ENCODE measurements around the gene FBXL20.
A peak's percentile ranks its signal among the peaks of the same experiment; 100 is the strongest.
"Not testable (repeated sequence)": the region's sequence is repeated elsewhere in the genome, so short reads cannot be mapped to it uniquely, and the experiment has no call there.

Gene FBXL20, protein sequence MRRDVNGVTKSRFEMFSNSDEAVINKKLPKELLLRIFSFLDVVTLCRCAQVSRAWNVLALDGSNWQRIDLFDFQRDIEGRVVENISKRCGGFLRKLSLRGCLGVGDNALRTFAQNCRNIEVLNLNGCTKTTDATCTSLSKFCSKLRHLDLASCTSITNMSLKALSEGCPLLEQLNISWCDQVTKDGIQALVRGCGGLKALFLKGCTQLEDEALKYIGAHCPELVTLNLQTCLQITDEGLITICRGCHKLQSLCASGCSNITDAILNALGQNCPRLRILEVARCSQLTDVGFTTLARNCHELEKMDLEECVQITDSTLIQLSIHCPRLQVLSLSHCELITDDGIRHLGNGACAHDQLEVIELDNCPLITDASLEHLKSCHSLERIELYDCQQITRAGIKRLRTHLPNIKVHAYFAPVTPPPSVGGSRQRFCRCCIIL

DNA sequence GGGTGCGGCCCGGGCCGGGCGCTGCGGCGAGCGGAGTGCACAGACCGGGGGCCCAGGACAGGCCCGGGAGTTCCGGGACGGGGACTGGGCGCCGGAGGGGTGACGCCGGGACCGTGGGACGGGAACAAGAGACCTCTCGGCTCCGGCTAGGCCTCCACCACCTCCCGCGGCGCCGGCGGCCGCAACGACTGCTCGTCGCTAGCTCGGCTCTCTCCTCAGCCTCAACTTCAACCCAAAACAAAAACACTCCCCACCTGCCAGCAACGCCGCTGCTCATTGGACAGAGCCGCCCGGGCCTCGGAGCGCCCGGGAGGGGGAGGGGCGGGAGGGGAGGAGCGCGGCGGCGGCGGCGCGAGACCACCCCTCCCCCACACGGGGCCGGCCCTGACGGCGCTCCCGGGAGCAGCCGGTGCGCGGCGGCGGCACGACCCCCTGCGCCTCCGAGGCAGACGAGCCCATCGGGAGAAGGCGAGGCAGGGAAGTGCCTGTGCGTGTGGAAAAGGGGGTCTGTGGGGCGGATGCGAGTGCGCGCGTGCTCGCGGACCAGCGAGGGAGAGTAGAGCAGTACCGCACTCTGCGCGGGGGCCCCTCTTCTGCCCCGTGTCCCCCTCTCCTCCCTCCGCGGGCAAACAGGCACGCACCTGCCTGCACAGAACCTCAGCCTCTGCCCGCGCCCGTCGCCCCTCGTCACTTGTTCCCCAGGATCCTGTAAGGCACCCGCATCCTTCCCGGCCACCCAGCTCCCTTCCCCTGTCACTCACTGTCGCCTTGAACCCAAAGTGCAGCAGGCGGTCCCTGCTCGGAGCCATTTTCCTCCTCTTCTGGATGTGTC, at the start of gene FBXL20:
TSS of gene FBXL20 (minus strand) at position 215 of the 832 bp plus-strand sequence. CDS start 224 bp downstream, outside the sequence.
- DNase-seq, result peak; percentile 90

DNA sequence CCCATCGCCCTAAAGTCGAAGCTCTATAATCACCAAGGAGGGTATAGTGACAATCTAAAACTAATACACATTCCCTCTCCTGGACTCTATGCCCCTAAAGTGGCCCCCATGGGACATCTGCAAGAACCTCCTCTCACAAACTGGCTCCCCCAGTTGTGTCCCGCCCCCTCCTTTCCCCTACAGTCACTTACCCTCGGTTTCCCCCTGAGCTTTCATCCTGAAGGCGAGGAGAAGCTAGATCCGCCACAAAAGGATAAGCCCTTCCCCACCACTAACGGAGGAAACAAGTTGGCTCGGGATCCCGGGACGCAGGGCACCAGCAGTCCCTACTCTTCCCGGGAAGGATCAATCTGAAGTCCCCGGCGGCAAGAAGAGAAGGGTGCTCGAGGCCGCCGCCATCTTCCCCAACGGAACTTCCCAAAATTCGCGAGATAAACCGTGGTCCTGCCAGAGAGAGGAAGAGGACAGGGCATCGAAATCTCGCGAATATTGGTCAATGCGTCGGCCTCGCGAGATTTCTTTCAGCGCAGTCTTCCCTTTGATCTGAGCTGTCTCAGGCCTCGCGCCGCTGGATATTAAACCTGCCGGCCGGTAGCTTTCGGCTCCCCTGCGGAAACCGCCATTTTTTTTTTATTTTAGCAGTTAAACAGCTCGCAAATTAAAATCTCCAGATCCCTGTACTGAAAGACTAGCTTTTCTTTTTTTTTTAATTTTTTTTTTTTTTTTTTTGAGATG, 49.6 kb upstream of the FBXL20 start, which contains the start of gene MED1:
TSS of gene MED1 (minus strand) at position 417 of the 735 bp plus-strand sequence. CDS start at position 216, 201 bp downstream.
- DNase-seq, result peak; percentile 99

DNA sequence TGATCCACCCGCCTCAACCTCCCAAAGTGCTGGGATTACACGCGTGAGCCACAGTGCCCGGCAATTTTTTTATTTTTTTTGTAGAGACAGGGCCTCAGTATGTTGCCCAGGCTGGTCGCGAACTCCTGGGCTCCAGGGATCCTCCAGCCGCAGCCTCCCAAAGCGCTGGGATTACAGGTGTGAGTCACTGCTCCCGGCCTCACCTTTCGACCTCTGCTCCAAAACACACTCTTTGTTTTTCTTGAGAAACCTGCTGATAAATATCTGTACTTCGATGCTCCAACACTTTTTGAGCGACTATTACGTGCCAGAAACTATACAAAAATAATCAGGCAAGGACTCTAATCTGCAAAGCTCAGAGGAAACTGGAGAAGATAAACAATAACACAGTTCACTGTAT, 48.6 kb upstream of the FBXL20 start:
- no peak for DNase-seq

DNA sequence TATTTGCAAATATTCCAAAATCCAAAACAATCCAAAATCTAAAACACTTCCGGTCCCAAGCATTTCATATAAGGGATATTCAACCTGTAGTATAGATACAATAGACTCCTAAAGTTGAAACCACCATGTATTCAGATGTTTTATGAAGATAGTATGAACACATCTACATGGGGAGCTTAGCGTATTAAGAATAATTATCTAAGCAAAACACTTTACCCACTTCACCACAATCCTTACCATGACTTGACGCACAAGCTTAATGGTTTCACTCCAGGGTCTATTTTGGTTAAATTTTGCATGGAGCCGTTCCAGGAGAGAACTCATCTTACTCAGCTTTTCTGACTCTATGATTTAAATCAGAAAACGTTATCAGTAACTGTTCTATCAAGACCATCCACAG, 46.1 kb upstream of the FBXL20 start:
- no peak for DNase-seq

DNA sequence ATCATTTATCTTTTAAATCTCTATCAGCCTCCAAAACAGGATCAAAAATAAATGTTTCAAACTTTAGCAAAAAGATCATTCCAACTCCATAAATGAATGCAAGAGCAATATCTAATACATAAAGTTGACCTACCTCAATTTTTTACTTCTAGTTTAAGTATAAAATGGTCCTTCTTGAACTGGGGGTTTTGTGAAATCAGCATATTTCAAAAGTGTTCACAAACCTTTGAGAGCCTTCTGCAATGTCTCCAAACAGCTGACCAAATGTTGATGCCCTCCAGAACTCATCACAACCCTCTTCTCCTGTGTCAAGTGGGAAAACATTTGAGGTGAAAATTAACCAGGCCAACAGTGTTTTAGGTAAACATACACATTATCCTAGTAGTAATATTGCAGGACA, 41.9 kb upstream of the FBXL20 start:
- no peak for DNase-seq

DNA sequence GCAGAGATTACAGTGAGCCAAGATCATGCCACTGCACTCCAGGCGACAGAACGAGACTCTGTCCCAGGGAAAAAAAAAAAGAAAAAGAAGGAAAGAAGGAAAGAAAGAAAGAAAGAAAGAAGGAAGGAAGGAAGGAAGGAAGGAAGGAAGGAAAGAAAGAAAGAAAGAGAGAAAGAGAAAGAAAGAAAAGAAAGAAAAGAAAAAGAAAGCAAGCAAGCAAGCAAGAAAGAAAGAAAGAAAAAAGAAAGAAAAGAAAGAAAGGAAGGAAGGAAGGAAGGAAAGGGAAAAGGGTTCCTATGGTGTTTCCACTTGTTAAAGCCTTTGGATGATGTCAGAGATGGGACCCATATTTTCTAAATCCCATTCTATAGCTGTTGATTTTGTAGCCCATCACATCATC, 38.4 kb upstream of the FBXL20 start:
- DNase-seq, result not testable (repeated sequence)

DNA sequence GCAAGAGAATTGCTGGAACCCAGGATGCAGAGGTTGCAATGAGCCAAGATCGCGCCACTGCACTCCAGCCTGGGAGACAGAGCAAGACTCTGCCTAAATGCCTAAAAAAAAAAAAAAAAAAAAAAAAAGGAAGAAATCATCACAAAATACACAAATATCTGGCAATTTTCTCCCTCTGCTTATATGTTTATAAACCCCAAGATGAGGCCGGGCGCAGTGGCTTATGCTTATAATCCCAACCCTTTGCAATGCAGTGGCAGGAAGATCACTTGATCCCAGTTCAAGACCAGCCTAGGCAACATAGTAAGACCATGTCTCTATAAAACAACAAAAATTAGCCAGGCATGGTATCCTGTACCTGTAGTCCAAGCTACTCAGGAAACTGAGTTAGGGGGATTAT, 28.2 kb upstream of the FBXL20 start:
- no peak for DNase-seq

DNA sequence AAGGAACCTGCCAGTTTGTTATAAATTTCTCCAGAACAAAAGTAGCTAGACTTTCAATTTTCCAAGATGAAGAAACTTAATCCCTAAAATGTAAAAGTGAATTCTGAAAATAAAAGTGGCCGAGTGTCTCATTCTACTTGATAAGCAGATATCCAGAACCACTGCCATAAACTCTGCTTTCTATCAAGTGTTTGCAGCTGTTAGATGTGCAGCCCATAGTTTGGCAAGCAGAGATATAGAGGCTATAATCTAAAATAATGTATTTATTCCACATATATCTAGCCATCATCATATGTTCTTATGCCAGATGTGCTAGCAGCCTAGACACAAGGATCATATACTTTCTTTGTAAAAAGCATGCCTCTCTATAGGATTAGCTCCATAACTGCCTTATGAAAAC, 14.7 kb upstream of the FBXL20 start:
- no peak for DNase-seq

DNA sequence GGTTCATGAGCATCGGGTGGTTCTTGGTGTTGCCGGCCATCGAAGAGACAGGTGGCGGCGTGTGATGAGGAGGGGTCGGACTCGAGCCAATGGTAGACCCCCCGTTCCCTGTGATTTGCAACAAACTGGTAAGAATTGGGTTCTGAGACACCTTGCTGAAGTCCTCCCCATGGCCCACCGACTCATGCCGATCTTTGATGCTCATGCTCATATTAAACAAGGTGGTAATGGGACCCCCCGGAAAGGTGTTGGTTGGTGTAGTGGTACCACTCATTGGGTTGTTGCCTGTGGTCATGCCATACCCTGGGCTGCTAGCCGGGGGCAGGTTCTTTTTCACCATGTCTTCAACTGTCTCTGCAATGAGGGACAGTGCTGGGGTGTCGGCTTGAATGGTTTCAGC, 8.9 kb upstream of the FBXL20 start:
- DNase-seq, result no peak

DNA sequence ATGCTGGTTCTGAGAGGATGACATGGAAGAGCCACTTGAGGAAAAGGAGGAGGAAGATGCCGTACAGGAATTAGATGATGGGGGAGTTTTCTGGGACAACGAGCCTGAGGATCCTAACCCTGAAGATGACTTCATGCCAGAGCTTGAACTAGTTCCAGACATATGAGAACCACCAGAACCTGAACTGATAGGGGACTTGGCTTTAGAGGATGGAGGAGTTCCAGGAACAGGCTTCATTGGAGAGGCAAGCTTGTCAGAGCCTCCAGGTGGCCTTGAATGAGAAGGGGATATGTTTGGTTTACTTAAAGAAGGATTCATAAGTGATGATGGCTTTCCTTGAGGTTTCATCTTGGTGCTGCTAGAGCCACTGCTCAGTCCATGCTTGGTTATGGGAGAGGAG, 6.9 kb upstream of the FBXL20 start:
- no peak for DNase-seq

DNA sequence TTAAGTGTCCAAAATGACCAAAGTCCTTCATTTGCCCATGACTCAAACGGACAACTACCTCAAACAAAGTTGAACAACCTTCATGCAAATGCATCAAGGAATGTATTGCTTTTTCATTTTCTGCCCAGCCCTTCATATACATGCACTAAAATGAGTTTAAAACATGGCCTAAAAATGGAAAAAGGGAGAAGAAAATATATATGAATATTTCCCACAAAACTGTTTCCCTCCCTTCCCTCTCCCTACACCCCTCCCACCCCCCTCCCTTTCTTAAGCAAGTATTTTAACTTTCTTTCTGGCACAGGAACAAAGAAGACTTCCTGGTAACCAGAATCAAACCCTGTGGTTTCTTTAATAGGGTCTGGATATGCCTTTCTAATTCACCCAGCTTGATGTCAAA, 5.5 kb upstream of the FBXL20 start:
- DNase-seq, result no peak

DNA sequence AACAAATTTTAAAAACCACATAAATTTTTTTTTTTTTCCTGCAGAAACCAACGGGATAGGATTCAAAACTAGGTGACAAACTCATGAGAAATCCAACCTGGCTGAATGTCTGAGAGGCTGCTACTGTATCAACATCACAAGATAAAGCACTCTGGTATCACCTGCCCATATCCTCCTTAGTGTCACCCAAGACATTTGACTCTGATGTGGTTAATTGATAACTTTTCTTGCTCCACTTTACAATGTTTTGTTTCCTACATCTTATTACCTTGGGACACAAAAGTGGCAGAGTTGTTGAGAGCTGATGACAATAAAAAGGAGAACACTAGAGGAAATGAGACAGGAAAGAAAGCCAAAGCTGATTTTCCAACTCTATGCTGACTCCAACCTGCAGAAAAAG, 4.0 kb upstream of the FBXL20 start:
- DNase-seq, result no peak

DNA sequence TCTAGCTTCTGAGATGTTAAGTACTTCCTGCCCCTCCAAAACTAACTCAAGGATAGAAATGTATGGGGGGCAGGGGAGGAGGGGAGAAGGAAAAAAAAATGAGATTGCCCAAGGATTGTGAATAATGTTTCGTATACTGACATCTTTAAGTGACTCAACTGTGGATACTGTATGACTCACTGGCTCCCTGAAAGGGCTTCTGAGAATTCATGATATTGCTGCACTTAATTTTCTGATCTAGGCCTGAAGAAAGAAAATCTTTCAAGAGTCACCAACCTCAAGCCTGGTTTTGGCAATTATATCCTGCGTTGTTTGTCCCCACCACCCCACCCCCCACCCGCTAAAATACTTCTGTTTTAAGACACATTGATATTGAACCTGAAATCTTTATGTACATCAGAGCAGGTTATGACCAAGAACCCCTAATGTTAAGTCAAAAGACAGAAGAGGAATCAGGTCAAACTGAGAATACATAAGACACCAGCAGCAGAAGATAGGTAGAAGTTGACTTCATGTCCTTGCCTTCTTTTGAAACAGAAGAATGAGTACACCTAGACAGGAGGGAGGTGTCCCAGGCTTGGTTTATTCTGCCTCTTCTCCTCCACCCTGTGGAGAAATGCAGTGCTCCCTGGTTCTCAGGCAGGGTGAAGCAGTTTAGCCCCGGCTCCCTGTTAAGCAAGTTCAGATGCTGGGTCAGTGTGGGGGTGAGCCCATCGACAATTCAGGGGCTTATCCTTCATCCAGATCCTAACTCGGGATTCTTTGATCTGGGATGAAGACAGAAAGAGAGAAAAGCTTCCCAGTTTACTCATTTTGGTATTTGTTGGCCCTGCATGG, 3.3 kb upstream of the FBXL20 start:
- DNase-seq, result peak; percentile 94

DNA sequence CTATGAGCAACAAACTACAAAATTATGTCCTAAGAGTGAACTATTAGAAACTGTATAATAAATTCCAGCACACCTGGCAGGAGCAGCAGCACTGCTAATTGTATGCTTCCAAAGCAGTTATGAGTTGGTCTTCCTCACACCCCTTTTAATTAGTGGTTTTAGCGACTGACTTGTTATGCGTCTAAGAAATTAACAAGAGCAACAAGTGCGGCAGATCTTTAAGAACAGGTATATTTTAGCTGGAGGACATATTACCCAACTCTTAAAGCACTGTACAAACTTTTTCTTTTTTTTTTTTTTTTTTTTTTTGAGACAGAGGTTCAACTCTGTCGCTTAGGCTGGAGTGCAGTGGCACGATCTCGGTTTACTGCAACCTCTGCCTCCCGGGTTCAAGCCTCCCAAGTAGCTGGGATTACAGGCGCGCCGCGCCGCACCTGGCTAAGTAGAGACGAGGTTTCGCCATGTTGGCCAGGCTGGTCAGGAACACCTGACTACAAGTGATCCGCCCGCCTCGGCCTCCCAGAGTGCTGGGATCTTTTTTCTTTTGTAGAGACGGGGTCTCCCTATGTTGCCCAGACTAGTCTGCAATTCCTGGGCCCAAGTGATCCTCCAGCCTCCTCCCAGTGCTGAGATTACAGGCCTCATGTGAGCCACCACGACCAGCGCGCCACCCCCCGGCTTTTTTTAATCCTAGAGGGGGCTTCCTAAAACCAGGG, 1.6 kb upstream of the FBXL20 start:
- DNase-seq, result no peak

DNA sequence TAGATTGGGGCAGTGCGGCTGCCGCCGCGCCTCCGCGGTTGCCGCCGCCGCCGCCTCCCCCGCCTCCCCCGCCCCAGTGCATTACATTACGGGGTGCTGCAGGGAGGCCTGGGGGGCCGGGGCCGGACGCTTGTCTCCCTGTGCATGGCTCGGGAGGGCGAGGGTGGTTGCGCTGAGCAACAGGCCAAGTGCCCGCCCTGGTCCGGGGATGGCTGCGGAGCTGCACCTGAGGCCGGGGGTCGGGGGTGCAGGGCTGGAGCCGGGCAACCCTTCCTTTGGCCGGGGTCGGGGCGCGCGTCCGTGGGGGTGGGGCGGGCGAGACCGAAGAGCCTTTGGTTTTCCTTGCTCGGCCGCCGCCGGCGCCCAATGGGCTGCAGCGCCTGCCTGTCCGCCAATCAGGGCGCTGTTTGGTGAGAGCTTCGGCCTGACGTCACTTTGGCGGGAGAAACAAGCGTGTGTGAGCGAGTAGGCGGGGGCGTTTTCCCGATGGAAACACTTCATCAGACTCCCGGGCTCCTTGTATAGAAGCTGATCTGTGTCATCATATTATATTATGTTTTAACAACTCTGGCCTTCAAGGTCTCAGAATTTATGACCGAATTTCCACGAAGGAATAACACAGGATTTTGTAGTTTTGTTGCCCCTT, 941 bp upstream of the FBXL20 start:
- DNase-seq, result peak; percentile 94

DNA sequence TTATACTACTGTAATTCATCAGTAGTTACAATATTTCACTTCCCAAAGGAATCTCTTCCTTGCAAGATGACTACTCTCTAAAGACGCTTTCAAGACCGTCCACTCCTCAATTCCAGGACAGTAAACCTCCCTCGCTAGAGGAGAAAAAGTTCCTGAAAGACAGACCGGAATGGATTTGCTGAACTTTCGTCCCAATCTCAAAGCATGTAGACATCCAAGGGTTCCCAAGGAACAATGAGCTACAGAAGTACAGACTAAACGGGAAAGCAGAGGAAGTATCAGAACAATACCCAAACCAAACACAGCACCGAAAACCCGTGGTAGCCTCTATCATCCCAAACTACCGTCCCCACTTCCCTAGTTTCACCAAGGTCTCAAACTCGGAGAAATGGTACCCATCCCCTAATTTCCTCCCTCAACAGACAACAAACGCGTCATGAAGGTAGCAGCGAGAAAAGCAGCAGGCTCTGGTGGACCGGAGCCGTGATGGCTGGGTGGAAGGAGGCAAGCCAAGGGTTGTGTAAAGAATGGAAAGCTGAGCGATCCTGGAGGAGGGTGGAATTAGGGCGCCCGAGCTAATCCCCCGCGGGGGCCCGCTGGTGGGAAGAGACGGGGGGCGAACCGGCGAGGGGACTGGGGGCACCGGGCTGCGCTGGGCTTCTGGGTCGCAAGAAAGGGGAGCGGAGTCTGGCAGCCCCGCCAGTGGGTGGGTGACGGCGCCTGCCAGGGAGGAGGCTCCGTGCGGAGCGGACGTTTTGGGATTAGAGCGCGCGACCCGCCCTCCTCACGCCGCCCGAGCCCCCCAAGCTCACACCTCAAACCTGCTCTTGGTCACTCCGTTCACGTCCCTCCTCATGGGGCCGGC, 647 bp downstream of the FBXL20 start:
- no peak for DNase-seq

DNA sequence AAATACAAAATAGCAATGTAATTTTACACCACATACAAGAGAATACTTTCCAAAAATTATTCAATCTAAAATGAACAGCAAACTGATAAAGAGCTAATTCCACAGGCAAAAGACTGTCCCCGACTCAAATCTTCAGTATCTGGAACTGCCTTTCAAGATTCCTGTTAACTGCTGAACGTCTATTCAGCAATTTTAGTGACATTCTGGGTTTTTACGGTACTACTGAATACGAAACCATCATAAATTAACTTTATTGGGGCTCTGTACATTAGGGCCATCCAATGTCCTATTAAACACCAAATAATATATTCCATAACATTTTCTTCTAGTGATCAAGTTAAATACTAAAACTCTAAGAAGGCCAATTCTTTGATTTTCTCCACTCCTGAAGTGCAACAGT, 1.6 kb downstream of the FBXL20 start:
- DNase-seq, result no peak

DNA sequence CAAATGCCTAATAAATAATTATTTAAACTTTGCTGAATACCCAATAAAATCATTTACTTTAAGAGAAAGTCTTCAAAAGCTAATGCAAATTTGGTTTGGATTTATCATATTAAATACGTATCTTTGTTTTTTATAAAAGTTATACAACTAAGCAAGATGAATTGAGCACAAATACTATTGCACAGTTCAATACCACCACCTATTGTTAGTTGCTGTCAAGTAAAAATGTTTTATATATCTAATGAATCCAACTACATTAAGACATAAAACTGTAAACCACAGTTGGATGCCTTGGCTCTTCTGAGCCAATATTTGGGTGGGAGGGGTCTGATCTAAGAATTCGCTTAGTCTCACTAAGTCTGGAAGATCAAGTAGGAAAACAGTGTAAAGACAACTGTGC, 7.7 kb downstream of the FBXL20 start:
- DNase-seq, result peak; percentile 7

DNA sequence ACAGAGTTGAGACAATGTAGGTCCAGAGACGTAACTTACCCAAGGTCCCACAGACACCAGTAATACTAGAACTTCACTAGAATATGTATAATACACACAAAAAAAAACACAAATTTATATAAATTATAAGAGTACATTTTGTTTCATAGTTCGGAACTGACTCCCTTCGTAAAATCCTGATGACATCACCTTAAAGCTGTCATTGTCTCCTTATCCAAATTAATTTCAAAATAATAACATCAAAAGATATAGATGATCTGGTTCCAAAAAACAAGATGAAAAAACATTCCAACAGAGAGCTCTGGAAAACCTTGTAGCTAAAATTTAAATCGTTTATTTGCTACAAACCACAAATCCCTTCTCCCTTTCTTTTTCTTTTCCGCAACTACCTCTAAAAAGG, 10.0 kb downstream of the FBXL20 start:
- DNase-seq, result no peak

DNA sequence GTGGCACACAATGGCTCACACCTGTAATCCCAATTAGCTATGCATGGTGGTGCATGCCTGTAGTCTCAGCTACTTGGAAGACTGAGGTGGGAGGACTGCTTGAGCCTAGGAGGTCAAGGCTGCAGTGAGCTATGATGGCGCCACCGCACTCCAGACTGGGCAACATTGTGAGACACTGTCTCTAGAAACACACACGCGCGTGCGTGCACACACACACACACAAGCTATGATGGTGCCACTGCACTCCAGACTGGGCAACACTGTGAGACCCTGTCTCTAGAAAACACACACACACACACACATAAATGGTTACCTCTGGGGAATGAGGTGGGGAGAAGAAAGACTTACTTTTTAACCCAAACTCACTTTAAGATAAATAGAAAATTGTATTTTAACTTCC, 16.4 kb downstream of the FBXL20 start:
- no peak for DNase-seq

Data from fibroblast of skin of right quadriceps (primary cell).